Measurements from ENCODE around the gene CDHR1. TPM values are rescaled to one million over a fixed set of nuclear protein-coding genes. Genes with fewer than 3 reads are reported as not detected.

Gene CDHR1
- total RNA-seq, 1 experiment from 2014 or later: not detected

Other genes with a start within 250 kb of the CDHR1 start
- gene GHITM, start 55.0 kb upstream of the CDHR1 start, total RNA-seq (2014; rRNA removed; shearing (Covaris generic); ENCODE audit: low replicate concordance): 78.4 and 82.3 TPM in 2 replicates
- gene GPR15LG, start 20.7 kb upstream of the CDHR1 start, total RNA-seq (2014; rRNA removed; shearing (Covaris generic); ENCODE audit: low replicate concordance): not detected in 2 replicates
- not detected in 2 replicates for gene LRIT2, start 31.0 kb downstream of the CDHR1 start, total RNA-seq (2014; rRNA removed; shearing (Covaris generic); ENCODE audit: low replicate concordance)
- gene LRIT1, start 47.0 kb downstream of the CDHR1 start, total RNA-seq (2014; rRNA removed; shearing (Covaris generic); ENCODE audit: low replicate concordance): not detected in 2 replicates
- not detected in 2 replicates for gene RGR, start 50.5 kb downstream of the CDHR1 start, total RNA-seq (2014; rRNA removed; shearing (Covaris generic); ENCODE audit: low replicate concordance)
- gene CCSER2, start 134.1 kb downstream of the CDHR1 start, total RNA-seq (2014; rRNA removed; shearing (Covaris generic); ENCODE audit: low replicate concordance): 3.5 and 12.4 TPM in 2 replicates

Data from Karpas-422 (cell line).